GM11168 (cell line): ENCODE measurements around the gene OR2T35.
"Not testable (repeated sequence)": the region's sequence is repeated elsewhere in the genome, so short reads cannot be mapped to it uniquely, and the experiment has no call there.

Experiments
- in situ Hi-C: fragments of 300-500 bp; cut with MboI; formaldehyde crosslinking; loops from one replicate; pipeline ENCODE4 v1.12.0; 2022; ENCODE audit warnings: low sequenced_read_pairs; ENCODE audit not compliant: unreplicated experiment

Gene OR2T35, protein sequence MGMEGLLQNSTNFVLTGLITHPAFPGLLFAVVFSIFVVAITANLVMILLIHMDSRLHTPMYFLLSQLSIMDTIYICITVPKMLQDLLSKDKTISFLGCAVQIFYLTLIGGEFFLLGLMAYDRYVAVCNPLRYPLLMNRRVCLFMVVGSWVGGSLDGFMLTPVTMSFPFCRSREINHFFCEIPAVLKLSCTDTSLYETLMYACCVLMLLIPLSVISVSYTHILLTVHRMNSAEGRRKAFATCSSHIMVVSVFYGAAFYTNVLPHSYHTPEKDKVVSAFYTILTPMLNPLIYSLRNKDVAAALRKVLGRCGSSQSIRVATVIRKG

DNA sequence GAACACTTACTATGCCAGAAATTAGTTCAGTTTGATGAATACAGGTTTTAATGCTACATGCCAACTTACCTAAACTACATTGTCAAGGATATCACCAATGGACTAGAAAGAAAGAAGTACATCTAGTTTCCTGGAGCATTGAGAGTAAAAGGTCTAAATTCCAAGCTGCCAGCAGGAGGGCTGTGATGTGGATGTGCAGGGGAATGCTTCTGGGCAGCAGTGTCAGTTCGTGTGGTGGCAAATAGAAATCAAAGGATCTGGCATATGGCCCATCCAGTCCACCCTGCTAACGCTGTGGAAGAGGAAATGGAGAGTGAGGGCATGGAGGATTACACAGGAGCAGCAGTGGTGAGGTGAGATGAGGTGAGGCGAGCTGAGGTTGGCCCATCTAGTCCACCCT, at the start of gene OR2T35:
TSS of gene OR2T35 (minus strand) at position 101 of the 400 bp plus-strand sequence. CDS start 6,020 bp downstream, outside the sequence.
- in situ Hi-C loops: not testable (repeated sequence)

DNA sequence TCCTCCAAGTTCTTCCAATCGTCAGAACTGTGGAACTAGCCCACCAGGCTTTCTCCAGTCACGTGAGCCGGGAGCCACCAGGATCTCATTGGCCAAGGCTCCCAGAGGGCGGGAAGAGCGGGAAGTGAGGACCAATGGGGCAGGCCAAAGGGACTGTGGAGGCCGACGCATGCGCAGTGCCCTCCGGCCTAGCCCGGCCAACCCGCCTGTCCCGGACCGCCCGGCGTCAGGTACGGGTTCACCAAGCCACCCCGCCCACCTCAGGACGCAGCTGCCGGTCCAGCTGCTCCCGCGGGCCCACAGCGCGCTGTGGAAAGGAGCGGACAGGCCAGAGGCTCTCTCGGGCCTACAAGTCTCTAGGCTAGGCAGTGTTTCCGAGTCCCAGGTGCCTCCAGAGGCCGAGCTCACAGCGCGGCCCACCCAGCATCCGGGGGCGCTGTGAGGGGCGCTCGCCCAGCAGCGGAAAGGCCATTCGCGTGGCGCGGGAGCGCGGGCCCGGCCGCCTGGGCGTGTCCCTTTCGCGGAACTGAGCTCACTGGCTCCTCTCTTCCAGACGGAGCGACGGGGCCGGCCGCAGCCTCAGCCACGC, 46.6 kb upstream of the OR2T35 start:
- in situ Hi-C loops: no loop called here

DNA sequence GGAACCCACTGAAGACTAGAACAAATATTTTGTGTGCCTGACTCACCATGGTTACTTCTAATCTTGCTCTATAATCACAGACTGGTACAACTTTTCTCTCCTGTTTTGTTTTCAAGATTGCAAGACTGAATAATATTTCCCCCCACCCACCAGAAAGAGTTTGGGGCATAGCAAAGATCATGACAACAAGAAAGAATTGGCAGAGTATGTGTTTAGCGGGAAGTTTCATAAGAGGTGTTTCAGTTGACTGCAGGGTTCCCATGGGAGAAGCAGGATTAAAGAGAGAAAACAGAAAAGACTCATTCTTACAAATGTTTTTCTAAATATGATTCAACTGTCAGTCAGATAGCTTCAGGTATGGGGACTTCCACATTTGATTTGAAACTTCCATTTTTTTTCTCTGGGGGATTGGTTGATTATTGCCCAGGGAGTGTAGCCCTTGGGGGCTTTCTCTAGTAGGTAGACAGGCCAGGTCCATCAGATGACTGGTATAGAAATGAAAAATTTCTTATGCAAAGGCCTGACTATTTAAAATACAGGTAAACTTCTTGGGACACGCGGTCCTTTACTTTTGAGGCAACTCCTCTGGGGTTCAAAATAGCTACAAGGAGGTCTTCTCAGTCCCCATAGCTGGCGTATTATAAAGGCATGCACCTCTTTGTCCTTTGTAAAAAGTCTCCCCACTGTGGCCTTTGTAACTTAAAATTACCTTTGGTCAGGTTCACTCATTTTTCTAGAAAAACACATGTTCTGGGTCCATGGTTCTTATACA, 43.6 kb upstream of the OR2T35 start:
- in situ Hi-C loops: no loop called here

DNA sequence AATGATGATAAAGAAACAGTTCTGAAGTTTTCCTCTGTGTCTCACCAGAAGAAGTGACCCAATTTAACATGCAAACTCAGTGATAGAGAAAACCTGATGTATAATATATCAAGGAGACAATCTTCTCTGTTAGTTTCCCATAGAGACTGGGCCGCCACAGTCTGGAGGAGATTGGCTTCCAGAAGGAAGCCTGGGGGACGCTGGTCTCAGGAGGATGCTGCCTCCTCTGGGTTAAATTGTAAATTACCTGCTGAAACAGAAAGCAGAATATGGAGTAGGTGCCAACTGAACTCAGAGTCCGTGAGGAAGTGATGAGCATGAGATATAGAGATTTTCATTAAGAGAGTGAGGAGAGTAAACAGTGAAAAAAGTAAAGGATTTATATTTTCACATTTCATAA, 41.7 kb upstream of the OR2T35 start:
- in situ Hi-C loops: no loop called here

DNA sequence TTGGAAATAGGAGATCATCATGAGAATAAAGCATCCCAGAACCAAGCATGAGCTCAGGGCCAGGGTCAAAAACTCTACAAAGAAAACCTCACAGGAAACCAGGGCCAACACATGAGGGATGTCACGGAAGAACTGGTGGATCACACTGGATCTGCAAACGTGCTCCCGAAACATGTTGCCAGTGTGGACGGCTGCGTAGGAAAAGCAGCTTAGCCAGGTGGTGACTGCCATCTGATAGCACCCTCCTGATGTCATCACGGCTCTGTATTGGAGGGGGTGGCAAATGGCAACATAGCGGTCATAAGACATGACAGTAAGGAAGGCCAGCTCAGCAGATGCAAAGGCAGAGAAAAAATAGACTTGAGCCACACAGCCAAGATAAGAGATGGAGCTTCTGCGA, 36.6 kb upstream of the OR2T35 start:
- in situ Hi-C loops: loop anchor here (5.0 kb wide), 1 partner anchor 64 kb away; no protein-coding TSS in a partner anchor

DNA sequence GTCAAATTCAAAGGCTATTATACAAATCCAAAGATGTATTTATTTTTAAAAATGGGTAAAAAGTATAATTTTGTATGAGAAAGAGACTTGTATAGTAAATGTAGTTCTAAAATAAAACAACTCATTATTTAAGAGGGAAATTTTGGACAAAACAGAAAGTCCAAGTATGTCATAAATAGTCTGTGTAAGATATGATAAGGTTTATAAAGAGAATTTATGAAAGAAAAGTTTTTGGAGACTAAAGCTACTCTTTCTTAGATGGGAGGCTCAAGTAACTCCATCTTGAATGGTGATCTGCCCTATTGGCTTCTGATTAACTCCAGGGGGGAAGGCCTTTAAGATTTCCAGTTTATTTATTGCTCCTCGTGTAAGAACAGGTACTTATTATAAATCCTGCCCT, 24.9 kb upstream of the OR2T35 start:
- in situ Hi-C loops: no loop called here

DNA sequence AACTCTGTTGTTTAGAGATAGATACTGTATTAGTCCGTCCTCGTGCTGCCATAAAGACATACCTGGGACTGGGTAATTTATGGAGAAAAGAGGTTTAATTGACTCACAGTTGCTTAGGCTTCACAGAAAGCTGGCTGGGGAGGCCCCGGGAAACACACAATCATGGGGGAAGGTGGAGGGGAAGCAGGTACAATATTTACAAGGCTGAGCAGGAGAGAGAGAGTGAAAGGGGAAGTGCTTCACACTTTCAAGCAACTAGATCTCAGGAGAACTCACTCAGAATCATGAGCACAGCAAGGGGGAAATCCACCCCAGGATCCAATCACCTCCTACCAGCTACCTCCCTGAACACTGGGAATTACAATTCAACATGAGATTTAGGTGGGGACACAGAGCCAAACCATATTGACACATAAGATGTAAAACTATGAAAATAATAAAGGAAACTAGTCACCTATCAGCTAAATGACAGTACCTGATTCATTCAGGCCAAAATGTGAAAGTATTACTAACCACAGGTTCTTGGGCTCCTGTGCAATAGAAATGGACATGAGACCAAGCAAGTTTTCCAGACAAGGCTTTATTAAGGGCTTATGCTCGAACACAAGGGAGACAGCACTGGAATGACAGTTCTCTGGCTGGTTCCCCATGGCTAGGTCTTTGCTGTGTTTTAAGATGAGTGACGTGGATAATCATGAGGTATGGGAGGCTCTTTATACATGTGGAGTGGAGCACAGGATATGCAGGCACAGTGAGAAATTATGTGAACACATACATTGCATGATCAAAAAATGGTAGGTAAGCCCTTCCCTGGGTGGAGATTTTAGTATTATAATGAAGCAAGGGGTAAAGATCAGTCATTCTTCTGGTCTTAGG, 18.6 kb upstream of the OR2T35 start:
- in situ Hi-C loops: not testable (repeated sequence)

DNA sequence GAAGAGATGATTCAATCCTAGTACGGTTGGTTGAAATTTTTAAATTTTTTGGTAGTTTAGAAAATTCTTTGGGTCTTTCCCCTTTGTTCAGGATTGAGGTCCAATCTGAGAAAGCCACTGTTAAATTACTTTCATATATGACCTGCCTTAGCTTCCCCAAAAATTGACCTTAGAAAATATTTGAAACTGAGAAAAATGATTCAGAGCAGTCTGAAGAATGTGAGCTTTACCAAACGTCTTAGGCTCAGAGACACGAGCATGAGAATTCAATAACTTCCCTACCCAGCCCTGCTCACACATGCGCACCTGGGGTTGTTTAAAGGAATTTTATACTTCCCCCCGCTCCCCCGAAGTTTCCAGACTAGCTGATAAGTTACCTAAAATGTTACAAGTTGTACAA, 11.7 kb upstream of the OR2T35 start:
- in situ Hi-C loops: not testable (repeated sequence)

DNA sequence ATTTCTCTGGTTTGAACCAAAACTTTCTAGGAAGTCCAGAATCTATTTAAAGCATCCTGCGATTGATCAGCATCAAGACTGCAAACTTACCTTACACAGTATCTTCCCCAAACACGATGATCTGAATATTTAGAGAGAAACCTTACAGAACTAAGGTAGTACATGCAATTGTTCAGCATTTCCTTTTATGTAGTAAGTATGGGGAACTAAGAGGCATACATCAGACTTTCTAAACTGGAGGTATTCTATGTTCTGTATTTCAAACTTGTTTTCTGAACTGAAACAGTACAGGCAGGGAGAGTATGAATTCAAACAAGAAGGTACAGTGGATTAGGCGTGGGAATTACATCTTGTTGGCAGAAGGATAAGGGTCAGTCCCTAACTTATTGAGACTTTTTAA, 10.3 kb upstream of the OR2T35 start, which contains the start of gene OR2T27:
TSS of gene OR2T27 (minus strand) at position 175 of the 400 bp plus-strand sequence. CDS start 4,644 bp downstream, outside the sequence.
- in situ Hi-C loops: not testable (repeated sequence)

DNA sequence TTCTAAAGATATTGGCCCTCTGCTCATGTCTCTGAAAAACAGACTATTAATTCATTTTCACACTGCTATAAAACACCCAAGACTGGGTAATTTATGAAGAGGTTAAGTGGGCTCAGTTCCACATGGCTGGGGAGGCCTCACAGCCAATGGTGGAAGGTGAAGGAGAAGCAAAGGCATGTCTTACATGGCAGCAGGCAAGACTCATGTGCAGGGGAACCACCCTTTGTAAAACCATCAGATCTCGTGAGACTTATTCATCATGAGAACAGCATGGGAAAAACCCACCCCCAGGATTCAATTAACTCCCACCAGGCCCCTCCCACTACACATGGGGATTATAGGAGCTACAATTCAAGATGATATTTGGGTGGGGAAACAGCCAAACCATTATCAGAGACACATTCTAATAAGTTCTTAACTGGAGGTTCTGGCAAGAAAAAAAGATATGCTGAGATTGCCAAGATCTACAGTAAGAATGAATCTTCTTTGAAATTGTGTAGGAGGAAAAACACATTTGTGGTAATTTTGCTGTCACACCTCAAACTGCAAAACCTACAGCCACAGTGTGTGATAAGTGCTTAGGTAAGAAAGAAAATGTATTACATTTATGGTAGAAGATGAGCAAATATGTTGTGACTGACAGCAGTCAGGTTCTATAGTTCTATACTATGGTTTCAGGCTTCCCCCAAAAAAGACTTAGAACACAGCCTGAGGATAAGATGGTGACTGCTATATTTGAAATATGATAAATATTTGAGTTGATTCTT, 3.9 kb upstream of the OR2T35 start:
- in situ Hi-C loops: not testable (repeated sequence)

DNA sequence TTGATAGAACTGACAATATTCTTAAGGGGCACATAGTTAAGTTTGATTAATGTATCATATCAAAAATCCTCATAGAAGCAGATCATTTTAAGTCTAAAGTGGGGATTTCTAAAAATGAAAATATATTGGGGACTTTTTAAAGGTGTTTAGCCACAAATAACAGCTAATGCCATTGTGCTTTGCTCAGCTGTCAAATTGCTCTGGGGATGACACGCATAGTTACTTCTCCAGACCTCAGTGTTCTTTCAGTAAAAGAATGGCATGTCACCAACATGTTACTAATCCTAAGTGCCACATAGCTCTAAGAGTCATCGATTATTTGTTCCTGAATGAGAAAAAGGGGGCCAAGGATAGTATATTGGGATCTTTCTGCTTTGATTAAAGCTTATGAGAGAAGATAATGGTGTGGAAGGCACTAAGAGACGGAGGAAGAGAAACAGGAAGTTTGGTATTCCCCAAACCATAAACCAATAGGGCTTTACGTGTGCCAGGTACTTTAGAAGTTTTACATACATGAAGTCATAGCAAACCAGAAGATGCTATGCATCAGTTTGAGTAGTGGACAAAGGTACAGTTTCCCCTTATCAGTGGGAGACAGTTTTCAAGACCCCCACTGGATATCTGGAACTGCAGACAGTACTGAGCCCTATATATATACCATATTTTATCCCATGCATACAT, 2.0 kb downstream of the OR2T35 start:
- in situ Hi-C loops: not testable (repeated sequence)

DNA sequence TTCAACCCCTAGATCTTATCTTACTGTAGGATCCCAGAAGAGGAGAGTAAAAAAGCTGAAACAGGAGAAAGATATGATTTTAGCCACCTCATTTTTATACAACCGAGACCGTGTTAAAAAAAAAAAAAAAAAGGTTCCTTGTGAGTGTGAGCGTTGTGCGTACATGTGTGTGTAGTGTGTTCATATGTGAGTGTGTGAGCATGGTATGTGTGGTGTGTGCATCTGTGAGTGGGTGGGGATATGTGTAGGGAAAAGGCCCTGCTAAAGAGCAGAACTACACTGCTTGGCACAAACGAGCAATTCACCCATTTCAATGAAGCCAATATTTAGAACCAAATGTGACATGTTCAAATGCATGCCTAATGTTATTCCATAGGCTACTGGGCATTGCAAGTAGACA, 3.5 kb downstream of the OR2T35 start:
- in situ Hi-C loops: not testable (repeated sequence)

DNA sequence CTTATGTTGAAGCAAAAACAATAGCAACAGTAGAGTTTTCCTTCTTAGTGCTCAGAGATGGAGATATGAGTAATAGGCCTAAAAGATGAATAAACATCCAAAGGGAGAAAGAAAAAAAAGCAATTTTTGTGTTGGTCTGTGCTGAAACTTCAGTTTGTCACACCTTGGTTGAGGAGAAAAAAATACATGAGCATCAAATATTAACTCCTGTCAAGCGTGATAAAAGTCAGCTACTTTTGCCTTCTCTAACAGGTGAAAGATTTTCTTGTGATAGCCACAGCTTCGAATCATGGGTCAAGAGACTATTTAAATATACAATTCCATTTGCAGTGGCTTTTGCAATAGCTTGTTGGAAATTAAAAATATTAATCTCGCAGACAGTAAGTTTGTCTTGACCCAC, 4.2 kb downstream of the OR2T35 start:
- in situ Hi-C loops: not testable (repeated sequence)

DNA sequence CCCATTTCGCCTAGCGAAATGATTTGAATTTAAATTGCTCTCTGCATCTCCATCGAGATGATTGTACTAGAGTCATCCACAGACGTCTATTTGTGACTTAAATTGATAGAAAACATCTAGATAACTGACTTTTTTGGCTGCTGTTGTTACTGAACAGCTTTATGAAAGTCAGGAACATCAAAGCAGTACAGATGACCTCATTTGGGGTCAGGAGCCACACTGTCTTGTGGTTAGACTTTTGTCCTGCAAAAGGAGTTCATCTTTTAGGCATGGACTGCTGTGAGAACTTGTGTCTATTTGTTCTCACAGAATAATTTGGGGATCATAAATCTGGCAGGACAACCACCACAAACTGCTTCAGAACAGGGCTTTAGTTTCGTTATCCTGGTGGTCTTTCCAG, 5.4 kb downstream of the OR2T35 start:
- in situ Hi-C loops: not testable (repeated sequence)

DNA sequence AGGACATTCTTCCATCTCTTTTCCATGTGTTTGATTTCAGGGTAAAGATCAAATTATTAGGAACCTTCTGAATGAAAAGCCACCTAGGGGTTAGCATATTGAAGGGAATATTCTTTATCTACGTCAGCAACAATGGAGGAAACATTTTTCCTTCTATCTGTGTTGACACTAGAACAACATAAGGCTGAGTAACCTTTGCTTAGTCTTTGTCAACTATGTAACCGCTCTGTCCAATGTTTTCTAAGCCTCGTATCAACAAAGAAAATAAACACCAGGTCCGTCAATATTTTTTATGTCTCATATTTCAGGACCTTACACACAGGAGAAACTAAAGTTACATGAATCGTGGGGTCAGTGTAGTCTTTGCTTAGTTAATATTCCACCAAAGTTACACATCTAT, 8.5 kb downstream of the OR2T35 start:
- in situ Hi-C loops: not testable (repeated sequence)

DNA sequence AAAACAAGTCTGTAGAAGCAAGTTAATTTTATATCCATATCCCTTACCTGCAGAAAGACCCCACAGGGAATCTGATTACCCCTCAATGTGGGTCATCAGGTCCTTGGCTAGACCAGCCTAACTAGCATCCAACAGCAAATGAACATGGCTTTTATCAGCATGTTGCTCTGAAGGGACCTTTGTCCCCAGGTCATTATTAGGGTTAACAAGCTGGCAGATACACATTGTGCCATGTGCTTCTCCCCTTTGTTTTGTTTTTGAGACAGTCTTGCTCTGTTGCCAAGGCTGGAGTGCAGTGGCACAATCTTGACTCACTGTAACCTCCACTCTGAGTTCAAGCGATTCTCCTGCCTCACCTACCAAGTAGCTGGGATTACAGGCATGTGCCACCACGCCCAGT, 10.1 kb downstream of the OR2T35 start, which contains the start of gene OR2T11:
TSS of gene OR2T11 (minus strand) at position 101 of the 400 bp plus-strand sequence. CDS start 7,963 bp downstream, outside the sequence.
- in situ Hi-C loops: not testable (repeated sequence)

DNA sequence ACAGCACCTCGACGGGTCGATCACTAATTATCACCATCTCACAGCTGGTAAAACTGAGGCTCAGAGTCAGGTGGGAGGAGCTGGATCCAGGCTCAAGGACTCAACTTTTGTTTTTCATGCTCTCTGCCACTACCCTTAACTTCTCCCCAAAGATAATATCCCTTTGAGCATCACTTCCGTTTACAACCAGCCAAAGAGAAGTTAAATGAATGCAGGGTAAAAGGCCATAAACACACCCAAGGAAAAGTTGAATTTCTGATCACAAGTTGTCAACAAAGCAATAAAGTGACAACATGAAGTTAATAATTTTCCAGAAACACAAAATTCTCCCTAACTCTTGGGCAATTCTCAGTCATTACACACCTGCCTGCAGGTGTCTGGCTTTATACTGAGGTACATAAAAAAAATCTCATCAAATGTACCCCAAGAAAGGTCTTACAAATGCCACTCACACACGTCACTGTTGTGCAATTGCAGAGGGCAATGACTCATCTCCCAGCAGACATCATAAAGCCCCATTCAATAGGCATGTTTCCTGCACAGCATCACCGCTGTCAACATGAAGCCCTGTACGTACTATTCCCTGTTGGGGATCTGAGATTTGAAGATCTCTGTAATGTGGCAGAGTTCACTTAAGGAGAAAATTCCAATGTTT, 13.6 kb downstream of the OR2T35 start:
- in situ Hi-C loops: no loop called here

DNA sequence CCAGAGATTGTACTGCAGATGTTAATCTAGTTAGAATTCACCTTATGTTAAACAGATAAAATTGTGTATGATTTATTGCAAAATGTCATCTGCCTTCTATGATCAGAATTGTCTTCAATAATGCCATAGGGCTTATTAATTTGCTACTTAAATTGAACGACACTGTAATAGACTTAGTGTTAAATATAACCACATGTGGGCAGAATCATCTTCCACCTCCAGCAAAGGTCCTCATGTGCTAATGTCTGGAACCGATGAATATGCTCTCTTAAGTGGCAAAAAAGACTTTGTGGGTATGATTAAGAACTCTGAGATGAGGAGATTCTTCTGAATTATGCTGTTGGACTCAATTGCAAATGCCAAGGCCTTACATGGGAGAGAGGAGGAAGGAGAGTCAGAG, 14.5 kb downstream of the OR2T35 start:
- in situ Hi-C loops: no loop called here
